ENCODE data around the gene UBN1.
"Not testable (repeated sequence)": the region's sequence is repeated elsewhere in the genome, so short reads cannot be mapped to it uniquely, and the experiment has no call there.

Gene UBN1

DNA sequence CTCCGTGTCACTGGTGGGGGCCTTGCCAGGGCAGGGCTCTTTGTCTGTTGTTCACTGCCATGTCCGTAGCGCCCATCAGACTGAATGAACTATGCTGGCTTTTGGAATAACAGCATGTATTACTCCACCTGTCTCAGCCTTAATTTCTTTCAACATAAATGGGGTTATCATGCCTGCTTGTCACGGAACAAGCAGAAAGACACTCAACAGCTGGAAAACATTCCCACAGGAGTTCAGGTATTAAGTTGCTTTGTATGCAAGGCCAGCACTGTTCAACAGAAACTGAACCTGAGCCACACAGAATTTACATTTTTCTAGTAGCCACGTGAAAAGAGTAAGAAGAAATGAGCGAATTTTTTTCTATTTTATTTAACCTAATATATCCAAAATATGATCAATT, 76.6 kb downstream of the UBN1 start:
- Mint-ChIP-seq H3K9me3 (peaks cover 18% of the 10 kb centered on the region), H3K4me3 (no peak overlapping the region), H3K27ac (no peak overlapping the region), H3K36me3 (ENCODE audit: low read depth) (no peaks in the 10 kb centered on the region), H3K4me1 (ENCODE audit: low read depth) (no peaks in the 10 kb centered on the region), H3K27me3 (ENCODE audit: low read depth) (no peaks in the 10 kb centered on the region)
- DNase-seq (ENCODE audit: low spot score) = no peak

DNA sequence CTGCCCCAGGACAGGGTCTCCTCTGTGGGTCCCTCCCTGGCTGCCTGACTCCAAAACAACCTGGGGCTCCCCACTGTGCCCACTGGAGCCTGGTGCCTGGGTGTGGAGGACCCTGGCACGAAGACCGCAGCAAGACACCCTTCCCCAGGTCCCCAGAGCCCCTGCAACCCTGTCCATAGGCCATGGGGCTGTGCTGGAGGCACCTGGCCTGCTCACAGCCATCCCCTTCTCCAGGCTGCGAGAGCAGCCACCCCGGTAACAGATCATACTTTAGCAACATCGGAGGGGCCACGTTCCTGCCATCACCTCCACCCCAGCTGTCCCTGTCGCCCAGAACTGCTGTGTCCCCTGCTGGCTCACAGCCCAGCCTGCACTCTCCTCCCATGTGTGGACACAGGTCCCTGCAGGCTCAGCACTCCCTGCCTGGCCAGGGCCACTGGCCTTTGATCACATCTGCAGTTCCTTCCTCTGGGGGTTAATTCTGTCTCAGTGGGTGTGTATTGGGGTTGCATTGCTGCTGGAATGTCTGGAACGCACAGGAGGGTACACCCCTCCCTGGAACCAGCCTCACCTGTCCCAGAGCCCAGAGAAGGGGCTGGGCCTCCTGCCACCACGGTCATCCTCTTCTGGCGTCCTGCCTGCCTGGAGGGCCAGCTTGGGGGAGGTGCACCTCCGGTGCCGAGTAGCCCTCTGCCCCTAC, 77.5 kb downstream of the UBN1 start:
- Mint-ChIP-seq H3K4me3 (no peak overlapping the region), H3K4me1 (ENCODE audit: low read depth) (no peaks in the 10 kb centered on the region), H3K27ac (no peak overlapping the region), H3K27me3 (ENCODE audit: low read depth) (no peaks in the 10 kb centered on the region), H3K36me3 (ENCODE audit: low read depth) (no peaks in the 10 kb centered on the region), H3K9me3 (peaks cover 24% of the 10 kb centered on the region)
- no peak for DNase-seq (ENCODE audit: low spot score)

DNA sequence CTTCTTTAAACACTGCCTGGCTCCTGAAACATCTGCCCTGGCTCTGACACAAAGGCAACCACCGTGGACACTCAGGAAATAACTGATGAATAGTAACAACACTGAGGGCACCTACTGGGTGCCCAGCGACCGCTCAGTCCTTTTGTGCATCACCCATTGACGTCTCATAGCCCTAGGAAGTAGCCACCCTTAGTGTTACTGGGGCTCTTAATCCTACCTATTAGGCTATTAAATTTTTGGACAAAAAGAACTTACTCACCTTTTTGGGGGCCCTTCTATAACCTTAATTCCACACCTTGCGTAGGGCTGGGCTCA, 78.0 kb downstream of the UBN1 start:
- H3K4me3 Mint-ChIP-seq = no peak overlapping the region
- no peaks in the 10 kb centered on the region for H3K4me1 Mint-ChIP-seq (ENCODE audit: low read depth)
- H3K27ac Mint-ChIP-seq = no peak overlapping the region

DNA sequence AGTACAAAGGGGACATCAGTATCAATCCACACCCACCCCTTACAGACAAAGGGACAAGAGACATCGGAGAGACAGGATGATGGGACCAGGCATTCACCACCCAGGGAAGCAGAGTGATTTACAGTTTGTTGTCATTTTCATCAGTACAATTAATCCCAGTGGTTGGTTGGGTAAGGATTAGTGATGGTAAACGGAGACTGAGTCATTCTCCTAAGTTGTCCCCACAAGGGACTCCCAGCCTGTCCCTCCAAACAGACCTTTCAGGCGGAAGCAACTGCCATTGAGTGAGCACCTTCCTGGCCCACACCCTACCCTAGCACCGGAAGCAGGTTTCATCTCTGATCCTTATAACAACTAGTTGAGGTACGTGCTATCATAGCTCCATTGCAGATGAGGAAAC, 78.5 kb downstream of the UBN1 start:
- no peak overlapping the region for H3K4me3 Mint-ChIP-seq
- no peak overlapping the region for H3K27ac Mint-ChIP-seq
- no peak for DNase-seq (ENCODE audit: low spot score)
- H3K9me3 Mint-ChIP-seq = peaks cover 24% of the 10 kb centered on the region
- no peaks in the 10 kb centered on the region for H3K4me1 Mint-ChIP-seq (ENCODE audit: low read depth)
- H3K27me3 Mint-ChIP-seq (ENCODE audit: low read depth) = no peaks in the 10 kb centered on the region
- no peaks in the 10 kb centered on the region for H3K36me3 Mint-ChIP-seq (ENCODE audit: low read depth)

More for the DNA sequence above, 78.0 kb downstream of the UBN1 start:
- no peak for DNase-seq (ENCODE audit: low spot score)
- Mint-ChIP-seq H3K9me3 (peaks cover 24% of the 10 kb centered on the region), H3K27me3 (ENCODE audit: low read depth) (no peaks in the 10 kb centered on the region), H3K36me3 (ENCODE audit: low read depth) (no peaks in the 10 kb centered on the region)

DNA sequence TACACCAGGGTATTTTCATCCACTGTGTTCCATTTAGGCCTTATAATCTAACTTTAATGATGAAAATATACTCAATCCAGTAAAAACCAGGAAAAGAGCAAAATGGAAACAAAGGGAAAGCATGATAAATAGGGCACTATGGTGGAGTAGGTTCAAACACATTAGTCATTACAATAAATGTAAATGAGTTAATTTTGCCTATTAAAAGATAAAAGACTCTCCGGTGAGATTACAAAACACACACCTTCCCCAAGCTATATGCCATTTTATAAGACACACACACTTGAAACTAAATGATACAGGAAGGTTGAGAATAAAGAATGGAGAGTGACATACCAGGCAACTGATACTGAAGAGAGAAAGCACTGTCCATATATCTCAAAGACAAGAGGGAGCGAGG, 79.6 kb downstream of the UBN1 start:
- H3K9me3 Mint-ChIP-seq = peaks cover 24% of the 10 kb centered on the region
- no peaks in the 10 kb centered on the region for H3K36me3 Mint-ChIP-seq (ENCODE audit: low read depth)
- H3K4me1 Mint-ChIP-seq (ENCODE audit: low read depth) = no peaks in the 10 kb centered on the region
- H3K27me3 Mint-ChIP-seq (ENCODE audit: low read depth) = no peaks in the 10 kb centered on the region
- H3K27ac Mint-ChIP-seq = no peak overlapping the region
- no peak for DNase-seq (ENCODE audit: low spot score)
- H3K4me3 Mint-ChIP-seq = no peak overlapping the region

DNA sequence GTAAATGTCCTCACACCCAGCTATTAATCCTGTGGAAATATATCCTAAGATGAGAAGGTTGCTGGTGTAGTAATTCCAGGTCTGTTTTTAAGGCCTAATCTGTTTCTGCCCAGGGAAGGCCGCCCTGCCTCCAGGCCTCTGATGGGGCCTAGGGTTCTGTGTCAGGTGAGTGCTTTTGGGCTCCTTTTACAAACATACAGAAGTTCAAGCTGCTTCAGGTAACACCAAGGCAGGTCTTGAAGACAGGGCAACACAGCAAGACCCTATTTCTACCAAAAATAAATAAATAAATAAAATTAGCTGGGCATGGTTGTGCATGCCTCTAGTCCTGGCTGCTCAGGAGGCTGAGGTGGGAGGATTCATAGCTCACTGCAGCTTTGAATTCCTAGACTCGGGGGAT, 80.4 kb downstream of the UBN1 start:
- peaks cover 24% of the 10 kb centered on the region for H3K9me3 Mint-ChIP-seq
- H3K4me3 Mint-ChIP-seq = no peak overlapping the region
- no peak overlapping the region for H3K27ac Mint-ChIP-seq
- DNase-seq (ENCODE audit: low spot score) = no peak
- H3K4me1 Mint-ChIP-seq (ENCODE audit: low read depth) = no peaks in the 10 kb centered on the region
- no peaks in the 10 kb centered on the region for H3K36me3 Mint-ChIP-seq (ENCODE audit: low read depth)
- no peaks in the 10 kb centered on the region for H3K27me3 Mint-ChIP-seq (ENCODE audit: low read depth)

DNA sequence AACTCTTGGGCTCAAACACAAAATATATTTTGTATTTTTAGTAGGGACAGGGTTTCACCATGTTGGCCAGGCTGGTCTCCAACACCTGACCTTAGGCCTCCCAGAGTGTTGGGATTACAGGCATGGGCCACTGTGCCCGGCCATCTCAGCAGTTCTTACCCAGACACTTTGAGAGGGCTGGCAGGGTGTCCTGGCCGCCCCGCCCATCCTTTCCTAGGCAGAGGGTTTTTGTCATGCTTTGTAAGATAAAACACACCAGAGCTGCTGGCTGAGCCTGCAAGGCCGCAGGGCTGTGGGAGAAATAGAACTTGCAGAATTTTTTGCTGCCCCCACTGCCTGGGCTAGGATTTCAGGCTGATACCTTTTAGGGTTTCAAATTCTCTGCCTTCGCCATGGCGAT, 80.9 kb downstream of the UBN1 start:
- Mint-ChIP-seq H3K4me1 (ENCODE audit: low read depth) (no peaks in the 10 kb centered on the region), H3K27ac (no peak overlapping the region), H3K36me3 (ENCODE audit: low read depth) (no peaks in the 10 kb centered on the region), H3K27me3 (ENCODE audit: low read depth) (no peaks in the 10 kb centered on the region), H3K9me3 (peaks cover 24% of the 10 kb centered on the region), H3K4me3 (no peak overlapping the region)
- no peak for DNase-seq (ENCODE audit: low spot score)

DNA sequence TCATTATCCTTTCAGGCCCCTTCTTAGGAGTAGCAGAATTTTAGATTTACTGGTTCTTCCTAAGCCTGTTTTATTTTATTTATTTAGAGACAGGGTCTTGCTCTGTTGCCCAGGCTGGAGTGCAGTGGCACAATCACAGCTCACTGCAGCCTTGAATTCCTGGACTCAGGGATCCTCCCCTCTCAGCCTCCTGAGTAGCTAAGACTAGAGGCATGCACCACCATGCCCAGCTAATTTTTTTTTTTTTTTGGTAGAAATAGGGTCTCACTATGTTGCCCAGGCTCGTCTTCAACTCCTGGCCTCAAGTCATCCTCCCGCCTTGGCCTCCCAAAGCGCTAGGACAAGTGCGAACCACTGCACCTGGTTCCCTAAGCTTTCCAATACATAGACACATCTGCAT, 82.3 kb downstream of the UBN1 start:
- H3K27ac Mint-ChIP-seq; H3K4me3 Mint-ChIP-seq; H3K4me1 Mint-ChIP-seq (ENCODE audit: low read depth); H3K36me3 Mint-ChIP-seq (ENCODE audit: low read depth); H3K27me3 Mint-ChIP-seq (ENCODE audit: low read depth); DNase-seq (ENCODE audit: low spot score): not testable (repeated sequence)
- peaks cover 24% of the 10 kb centered on the region for H3K9me3 Mint-ChIP-seq

DNA sequence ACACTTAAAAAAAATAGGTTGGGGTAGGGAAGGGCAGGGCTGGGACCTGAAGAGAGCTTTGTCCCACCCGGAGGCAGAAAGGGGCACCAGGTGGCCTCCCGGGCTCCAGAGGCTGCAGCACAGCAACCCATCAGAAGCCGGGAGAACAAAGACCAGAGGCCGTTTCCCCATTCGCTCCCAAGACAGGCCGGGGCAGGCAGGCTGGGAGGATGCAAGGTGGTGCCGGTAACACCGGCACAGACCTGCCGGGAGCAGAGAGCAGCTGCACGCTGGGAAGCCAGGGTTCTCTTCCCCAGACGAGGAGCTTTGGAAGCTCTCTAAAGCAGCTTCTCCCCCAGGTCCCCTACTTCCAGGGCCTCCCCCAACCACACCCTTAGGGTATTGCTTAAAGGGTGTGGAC, 84.1 kb downstream of the UBN1 start:
- Mint-ChIP-seq H3K27me3 (ENCODE audit: low read depth) (peaks cover 12% of the 10 kb centered on the region), H3K36me3 (ENCODE audit: low read depth) (no peaks in the 10 kb centered on the region), H3K4me3 (no peak overlapping the region), H3K4me1 (ENCODE audit: low read depth) (no peaks in the 10 kb centered on the region), H3K9me3 (peaks cover 15% of the 10 kb centered on the region), H3K27ac (no peak overlapping the region)
- no peak for DNase-seq (ENCODE audit: low spot score)

All from T-helper 2 cell treated with Interferon-gamma antibody and Interleukin-4, amounts not matched to agents 5 μg/mL and 100 μg/mL, for 36 hours (primary cell).